Kasumi-1 (cell line): ENCODE measurements around the gene PPP6R2.
"Not testable (repeated sequence)": the region's sequence is repeated elsewhere in the genome, so short reads cannot be mapped to it uniquely, and the experiment has no call there.

Source experiments
- DNase-seq, 2 experiments: peaks; one replicate each; lab custom pipeline; 2025; lab: John Stamatoyannopoulos, UW

The PPP6R2 gene

GRCh38 chr22:50339945-50340879 lies 2.9 kb upstream of the PPP6R2 start:
- no peak for DNase-seq

- DNase-seq = peak; percentile 79 to 82
Measured at GRCh38 chr22:50341977-50342650, 1.0 kb upstream of the PPP6R2 start.

- peak in 1 of 2 experiments; percentile 18 for DNase-seq
Measured at GRCh38 chr22:50343541-50343935, 411 bp downstream of the PPP6R2 start.

- DNase-seq = no peak
Measured at GRCh38 chr22:50346470-50346869, 3.3 kb downstream of the PPP6R2 start.

GRCh38 chr22:50347157-50347556 lies 4.0 kb downstream of the PPP6R2 start:
- DNase-seq = no peak

GRCh38 chr22:50348058-50348457 lies 4.9 kb downstream of the PPP6R2 start:
- DNase-seq = no peak

GRCh38 chr22:50356186-50356585 lies 13.1 kb downstream of the PPP6R2 start:
- no peak for DNase-seq

GRCh38 chr22:50357222-50357621 lies 14.1 kb downstream of the PPP6R2 start:
- no peak for DNase-seq

- no peak for DNase-seq
Measured at GRCh38 chr22:50357756-50358155, 14.6 kb downstream of the PPP6R2 start.

- no peak for DNase-seq
Measured at GRCh38 chr22:50360578-50360977, 17.5 kb downstream of the PPP6R2 start.

GRCh38 chr22:50361222-50361621 lies 18.1 kb downstream of the PPP6R2 start:
- no peak for DNase-seq

GRCh38 chr22:50361688-50362087 lies 18.6 kb downstream of the PPP6R2 start:
- DNase-seq = no peak

GRCh38 chr22:50363166-50363802 lies 20.2 kb downstream of the PPP6R2 start:
- DNase-seq = no peak

- not testable (repeated sequence) for DNase-seq
Measured at GRCh38 chr22:50363803-50364194, 20.7 kb downstream of the PPP6R2 start.

- DNase-seq = no peak
Measured at GRCh38 chr22:50367778-50368500, 24.8 kb downstream of the PPP6R2 start.

- no peak for DNase-seq
Measured at GRCh38 chr22:50371101-50371648, 28.0 kb downstream of the PPP6R2 start.

GRCh38 chr22:50376085-50376651 lies 33.0 kb downstream of the PPP6R2 start:
- DNase-seq = no peak

- DNase-seq = not testable (repeated sequence)
Measured at GRCh38 chr22:50381021-50381555, 38.0 kb downstream of the PPP6R2 start.

GRCh38 chr22:50396751-50397370 lies 53.7 kb downstream of the PPP6R2 start:
- no peak for DNase-seq

- DNase-seq = not testable (repeated sequence)
Measured at GRCh38 chr22:50397371-50398060, 54.4 kb downstream of the PPP6R2 start.
